GM18907 (cell line): ENCODE data around the gene ELFN2.

ENCODE experiments used
- ATAC-seq: cut with Tn5 transposase; IDR thresholded peaks from one replicate; pipeline ENCODE4 v1.9.1; 2021; ENCODE audit warnings: mild to moderate bottlenecking, moderate library complexity; ENCODE audit not compliant: unreplicated experiment

Gene ELFN2

DNA sequence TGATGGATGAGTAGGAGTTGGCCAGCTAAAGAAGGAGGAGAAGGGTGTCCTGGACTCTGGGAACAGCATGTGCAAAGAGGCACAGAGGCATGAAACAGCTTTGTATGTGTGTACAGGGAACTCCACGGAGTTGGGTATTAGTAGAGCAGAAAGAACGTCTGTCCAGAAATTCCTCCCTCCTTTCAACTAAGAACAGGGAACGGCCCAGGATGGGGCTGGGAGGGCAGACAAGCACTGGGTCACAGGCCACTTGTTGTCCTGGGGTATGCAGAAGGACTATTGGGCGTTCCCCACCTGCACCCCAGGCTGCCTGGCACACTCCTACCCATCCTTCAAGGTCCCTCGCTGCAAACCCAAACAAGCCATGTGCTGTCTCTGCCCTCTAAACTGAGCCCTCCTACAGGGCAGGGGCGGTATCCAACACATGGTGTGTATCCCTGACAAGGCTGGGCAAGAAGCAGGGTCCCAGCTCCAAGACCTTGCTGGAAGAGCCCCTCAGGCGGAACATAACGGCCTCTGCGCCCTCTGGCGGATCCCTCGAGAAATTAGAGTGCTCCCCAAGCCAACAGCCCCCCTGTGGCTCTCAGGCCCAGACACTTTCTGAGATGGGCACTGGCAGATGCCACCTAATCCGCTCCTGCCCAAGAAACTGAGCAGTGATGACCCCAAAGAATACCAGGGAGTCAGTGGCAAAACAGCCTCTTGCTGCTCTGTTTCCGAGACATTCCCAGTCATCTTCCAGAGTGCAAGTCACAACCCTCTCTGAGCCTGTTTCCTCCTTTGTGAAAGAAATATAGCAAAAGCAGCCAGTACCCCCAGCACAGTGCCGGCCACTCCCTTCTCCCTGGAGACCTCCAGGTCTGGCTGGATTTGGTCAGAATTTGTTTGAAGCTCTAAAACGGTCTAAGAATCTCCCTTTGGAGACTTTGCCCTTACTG lies 1.6 kb upstream of the ELFN2 start:
- no peak for ATAC-seq

DNA sequence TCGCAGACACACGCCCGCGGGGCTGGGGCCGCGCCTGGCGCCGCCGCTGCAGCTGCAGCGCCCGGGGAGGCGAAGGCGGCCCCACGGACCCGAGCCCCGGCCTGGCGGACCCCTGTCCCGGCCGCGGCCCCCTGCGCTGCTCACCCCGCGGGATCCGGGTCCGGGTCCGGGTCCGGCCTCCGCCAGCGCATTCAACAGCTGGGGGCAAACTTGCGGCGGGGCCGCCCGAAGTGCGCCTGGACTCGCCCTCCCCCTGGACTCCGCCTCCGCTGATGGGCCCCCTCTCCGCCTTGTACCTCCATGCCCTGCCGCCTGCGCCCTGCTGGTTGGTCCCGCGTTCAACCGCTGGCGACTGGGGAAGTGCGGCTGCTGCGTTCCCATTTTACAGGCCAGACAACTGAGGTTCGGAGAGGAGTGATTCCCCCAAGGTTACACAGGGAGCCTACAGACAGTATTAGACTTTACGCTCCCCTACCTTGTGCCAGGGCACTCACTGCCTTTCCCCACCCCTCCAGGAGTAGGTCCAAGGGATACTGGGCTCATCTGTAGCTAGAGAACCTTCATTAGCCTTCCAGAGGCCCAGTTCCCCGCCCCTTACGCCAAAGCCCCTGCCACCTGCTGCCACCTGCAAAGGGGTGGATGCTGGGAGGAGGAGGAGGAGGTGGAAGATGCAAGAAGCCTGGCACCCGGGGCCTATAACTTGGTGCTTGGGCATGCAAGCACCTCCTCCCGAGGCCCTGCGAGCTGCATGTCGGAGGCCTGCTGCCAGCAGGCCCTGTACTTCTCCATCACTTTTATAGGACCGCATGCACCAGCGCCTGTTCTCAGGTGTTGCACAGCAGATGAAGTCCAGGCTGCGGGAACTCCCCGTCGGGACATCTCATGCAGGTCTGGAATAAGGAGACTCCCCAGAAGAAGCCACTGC lies 694 bp upstream of the ELFN2 start:
- no peak for ATAC-seq

DNA sequence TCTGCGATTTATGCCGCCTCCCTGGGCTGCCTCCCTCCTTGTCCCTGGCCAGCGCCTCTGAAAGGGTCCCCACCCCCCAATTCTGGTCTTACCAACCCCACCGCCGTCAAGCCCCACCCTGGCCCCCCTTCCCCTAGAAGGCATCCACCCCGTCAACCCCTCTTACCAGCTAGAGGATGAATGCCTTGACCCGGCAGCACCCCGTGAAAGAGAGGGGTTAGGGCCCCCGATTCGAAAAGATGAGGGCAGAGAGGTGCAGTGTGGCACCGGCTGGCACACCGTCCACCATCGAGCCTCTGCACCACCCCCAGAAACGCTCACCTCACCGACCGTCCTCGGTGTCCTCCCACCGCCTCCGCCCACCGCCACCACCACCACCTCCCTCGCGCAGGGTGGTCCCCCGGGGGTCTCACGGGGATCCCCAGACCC lies 559 bp downstream of the ELFN2 start:
- no peak for ATAC-seq

DNA sequence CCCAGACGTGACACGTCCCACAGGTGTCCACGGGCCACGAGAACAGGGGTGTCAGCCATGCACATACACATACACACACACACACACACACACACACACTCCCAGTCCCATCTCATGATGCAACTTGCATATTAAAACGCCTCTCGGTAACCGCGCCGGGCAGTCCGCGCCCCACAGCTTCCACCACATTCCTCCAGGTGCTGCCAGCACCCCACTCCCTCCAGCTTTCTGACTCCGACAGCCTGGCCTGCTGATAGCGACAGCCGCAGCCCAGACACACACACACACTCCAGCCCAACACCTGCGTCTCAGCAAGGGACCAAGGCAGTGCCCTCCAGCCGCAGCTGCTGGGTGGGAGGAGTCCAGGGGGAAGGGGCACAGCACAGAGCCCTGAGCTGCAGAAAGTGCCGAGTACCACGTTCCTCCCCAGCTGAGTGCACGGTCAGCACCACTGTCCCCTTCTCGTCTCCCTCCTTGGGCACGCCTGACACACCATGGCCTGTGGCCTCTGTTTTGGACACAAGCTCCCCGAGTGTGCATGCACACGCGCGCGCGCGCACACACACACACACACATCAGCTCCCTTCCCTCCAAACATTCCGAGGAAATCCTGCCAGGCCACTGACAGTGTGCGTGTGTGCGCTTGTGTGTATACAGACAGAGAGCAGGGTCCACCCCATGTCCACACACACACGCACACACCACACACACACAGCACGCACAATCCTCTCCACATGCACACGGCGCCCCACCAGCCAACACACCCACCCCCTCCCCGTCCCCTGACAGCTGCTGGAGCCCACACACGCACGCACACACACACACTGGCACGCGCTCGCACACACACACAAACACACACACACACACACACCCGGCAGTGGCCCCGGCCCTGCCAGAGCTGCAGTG lies 1.2 kb downstream of the ELFN2 start:
- ATAC-seq, result no peak

DNA sequence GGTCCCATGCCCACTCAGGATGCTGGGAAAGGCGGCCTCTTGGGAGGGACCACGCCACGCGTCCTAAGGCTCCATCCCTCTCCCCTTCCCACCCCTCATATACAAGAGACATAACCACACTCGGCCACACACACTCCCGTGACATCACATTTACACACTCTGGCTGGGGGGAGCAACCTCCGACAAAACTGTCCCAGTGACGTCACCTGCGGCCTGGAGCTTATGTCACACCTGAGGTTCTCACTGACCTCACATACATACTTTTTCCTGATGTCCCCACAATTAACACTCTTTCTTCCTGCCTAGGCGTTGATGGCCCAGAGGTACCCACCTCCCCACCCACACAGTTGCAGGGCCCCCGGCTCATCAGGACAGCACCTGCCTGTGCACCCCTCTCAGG lies 1.9 kb downstream of the ELFN2 start:
- no peak for ATAC-seq

DNA sequence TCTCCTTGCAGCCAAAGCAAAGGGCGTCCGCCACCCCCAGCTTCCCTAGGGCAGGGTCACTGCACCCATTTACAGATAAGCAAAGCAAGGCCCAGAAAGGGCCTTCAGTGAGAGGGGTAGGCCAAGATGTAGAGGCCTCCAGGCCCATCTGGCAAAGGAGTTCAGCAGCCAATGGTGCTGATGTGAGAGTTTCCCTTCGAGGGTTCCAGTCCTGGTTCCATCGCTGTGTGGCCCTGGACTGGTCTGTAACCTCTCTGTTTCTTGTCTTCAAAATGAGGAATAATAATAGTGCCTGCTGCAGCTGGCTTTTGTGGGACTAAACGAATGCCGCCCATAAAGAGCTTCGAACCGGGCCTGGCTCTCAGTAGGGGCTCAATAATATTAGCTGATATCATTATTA lies 4.0 kb downstream of the ELFN2 start:
- no peak for ATAC-seq

DNA sequence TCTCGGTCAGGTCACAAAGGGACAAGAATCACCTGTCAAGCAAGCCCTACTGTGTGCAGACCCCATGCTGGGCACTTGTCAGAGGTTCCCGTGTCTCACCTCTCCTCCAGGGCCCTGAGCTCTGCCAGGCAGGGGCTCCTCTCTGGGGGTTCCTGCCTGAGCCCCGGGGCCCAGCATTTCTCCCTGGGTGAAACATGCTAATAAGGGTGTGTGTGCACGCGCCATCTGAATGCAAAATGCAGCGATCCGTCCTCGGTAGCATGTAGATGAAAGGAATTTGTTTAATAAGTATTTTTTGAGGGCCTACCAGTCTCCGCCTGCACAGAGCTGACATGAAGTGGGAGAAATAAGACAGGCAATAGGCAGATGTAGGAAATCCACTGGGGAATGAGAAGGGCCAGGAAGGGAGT lies 5.8 kb downstream of the ELFN2 start:
- no peak for ATAC-seq

DNA sequence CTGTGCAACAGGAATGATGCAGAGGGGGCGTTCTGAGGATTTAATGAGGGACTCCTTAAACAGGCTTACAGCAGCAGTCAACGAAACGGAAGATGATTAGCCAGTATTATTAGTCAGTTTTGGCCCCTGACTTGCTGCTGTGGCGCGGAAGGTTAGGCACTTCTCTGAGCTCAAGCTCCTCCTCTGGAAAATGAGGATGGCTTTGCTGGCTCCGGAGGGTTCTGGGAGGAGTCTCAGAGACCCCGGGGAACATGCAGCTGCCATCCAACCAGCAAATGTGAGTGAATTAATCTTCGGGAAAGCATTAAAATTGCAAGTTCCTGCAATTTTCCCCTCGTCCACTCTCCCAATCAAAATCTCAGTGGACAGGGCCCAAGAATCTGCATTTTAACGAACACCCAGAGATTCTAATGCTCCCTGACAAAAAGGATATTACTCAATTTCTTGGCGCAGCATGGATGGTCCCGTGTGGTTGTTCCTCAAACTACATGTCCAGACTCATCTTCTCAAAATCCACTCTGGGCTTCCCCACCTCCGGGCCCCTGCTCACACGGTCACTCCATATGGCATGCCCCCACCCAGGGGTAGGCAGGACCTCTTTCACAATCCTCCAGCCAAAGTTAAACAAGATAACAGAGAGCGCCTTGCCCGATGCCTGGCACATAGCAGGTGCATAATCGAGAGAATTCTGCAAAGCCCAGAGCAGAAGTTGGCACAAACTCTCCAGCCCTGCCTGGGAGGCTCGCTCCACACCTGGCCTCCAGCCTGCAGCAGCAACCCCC lies 6.4 kb downstream of the ELFN2 start:
- no peak for ATAC-seq

DNA sequence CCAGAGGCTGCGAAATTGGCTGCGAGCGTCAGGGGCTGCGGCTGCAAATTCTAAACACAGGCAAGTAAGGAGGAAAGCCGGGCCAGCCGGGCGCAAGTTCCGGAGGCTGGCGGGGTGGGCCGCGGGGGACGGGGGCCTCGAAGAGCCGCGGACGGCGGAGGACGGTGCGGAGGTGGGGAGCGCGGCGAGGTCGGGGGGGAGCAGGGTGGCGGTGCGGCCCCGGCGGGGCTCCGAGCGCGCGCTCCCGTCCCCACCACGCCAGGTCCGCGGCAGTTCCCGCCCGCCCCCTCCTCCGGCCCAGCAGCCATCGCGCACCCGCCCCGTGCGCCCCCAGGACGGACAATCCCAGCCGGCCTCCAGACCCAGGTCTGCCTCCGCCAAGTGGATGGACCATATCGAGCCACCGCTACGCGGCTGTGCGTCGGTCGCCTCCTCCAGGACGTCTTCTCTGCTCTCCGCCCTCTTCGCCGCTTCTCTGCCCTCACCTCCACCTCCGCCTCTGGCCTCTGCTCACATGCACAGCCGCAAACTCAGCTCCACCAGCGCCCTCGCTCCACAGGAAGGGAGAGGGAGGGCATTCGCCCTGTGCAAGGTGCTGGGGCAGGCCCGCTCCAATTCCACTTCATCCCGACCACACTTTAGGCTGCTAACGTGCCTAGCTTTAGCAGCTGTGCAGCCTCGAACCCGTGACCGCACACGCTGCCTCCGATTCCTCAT lies 7.2 kb downstream of the ELFN2 start:
- ATAC-seq, result no peak

DNA sequence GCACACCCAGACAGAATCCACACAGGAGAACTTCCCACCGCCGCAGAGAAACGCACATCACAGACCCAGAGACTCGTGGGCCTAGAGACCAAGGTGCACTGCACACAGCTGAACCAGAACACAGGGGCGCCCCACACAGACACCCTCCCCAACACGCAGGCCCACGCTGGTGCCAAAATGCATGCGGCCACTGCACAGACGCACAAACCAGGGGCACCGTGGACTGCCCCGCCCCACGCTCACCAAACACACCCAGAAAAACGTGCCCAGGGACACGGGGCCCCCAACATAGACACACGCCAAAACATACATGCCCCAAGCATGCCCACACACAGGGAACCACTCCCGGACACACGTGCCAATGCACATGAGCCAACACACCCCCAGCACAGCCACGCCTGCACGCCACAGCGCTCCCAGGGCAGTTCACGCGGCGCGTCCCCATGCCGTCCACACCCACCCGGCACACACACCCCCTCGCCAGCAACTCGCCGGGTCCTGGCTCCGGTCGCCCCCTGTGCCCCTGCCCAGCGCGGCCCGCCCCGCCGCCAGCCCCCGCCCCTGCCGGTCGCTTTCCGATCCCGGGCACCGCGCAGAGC lies 7.8 kb downstream of the ELFN2 start:
- ATAC-seq, result no peak

DNA sequence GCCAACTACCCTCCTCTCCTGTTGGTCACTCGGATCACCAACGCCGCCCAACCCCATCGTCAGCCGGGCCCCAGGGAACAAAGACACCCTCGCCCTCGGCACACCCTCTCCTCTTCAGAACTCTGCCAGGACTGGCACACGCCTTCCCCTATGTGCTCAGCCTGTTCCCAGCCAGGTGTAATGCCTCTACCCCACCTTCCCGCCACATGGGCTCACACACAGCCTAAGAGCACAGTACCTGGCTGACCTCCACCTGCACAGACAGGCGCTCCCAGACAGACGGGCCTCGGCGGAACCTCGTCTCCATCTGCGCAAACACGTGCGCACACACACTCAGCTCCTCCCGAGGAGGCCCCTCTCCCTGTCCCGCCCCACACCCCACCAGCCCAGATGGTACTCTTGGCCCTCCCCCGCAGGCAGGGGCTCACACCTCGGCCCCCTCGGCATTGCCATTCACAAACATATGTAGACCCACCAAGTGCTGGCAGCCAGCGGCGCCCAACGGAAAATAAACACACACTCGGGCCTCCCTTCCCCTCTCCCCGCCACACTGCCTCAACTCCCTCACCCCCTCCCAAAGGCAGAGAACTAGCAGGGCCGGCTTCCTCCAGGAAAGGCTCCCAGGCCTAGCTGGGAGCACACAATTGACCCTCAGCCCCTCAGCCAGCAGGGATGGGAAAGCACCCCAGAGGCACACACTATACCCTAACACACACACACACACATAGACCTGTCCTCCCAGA lies 8.5 kb downstream of the ELFN2 start:
- no peak for ATAC-seq

DNA sequence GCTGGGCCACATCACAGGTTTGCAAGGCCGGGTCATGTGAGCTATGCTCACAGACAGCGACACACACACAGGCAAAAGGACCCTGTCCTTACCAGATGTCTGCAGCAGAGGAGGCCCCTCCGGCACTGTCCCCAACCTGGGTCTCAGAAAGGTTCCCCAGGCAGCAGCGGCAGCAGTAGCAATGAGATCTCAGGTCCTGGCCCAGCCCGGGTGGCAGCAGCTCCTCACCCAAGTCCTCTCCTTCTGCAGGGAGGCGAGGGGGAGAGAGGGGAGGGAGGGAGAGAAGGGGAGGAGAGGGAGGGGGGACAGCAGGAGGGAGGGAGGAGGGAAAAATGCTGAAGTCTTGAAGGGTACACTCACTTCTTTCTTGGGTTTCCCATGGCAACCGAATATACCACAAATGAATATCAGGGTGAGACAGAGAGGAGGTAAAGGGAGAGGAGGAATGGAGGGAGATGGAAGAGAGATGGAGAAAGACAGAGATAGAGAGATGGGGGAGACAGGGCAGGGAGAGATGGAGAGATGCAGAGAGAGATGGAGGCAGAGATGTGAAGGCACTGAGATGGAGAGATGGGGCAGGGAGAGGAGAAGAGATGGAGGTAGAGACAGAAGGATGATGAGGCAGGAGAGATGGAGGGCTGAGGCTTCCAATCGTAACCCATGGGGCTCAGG lies 9.5 kb downstream of the ELFN2 start:
- no peak for ATAC-seq

DNA sequence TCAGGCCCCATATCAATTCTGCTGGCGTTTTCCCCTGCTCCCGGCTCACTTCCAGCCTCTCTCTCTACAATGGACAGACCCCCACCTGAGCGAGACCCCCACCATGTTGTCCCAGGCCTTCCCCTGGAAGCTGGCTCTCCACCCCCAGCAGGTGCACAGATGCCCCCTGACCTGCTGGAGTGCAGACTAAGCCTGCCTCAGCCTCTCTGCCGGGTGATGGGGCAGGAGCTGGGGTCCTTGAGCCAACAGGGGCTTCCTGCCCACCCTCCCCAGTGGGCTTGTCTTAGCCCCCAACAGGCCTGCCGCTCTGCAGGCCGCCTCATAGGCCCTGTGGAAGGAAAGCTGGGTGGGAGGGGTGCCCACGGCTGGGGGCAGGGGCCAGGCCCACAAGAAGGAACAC lies 10.0 kb downstream of the ELFN2 start:
- ATAC-seq, result no peak

DNA sequence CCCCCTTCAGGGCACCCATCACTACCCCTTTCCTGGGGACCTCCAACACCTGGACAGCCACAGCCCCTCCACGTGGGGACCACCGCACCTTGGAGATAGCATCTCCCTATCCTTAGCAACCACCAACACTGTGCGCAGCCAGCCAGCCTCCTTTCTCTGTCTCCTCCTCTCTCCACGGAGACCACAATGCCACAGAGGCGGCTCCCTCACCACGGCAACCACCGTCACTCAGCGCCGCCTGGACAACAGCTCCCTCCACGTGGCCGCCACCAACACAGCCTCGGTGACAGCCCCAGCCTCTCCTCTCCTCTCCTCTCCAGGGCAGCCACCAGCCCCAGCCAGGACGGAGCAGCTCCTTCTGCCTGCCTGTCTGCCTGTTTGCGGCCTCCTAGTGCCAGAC lies 10.5 kb downstream of the ELFN2 start:
- ATAC-seq, result no peak

DNA sequence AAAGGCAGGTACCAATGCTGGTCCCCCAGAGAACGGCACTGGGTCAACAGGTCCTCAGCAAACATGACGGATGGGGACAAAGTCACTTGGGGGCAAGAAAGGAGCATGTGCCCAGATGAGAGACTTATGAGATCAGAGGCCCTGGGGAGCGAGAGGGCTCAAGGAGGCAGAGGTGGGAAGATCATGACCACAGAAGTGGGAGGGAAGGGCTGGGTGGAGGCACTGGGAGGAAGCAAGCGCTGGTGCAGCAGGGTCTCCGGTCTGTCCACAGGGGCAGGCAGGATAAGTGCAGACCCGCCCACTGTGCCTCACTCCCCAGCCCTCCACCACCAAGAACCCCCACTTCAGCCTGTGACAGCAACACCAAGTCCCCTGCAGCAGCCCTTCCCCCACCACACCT lies 10.9 kb downstream of the ELFN2 start:
- ATAC-seq, result no peak

DNA sequence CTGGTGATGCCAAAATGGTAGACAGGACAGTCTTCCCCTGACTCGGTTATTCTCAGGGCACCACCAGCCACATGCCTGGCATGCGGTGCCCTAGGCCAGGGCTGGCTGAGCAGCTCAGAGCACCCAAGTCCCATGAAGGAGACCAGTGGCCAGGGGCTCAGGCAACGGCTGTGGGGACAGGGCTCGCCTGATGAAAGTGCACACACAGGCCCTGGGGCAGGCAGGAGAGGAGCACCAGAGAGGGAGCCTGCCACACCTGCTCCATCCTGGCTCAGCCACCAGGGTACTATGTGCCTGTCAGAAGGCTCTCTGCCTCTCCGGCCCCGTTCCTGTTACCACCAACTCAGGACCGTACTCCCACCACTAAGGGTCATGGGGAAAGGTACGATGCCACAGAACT lies 12.1 kb downstream of the ELFN2 start:
- no peak for ATAC-seq

DNA sequence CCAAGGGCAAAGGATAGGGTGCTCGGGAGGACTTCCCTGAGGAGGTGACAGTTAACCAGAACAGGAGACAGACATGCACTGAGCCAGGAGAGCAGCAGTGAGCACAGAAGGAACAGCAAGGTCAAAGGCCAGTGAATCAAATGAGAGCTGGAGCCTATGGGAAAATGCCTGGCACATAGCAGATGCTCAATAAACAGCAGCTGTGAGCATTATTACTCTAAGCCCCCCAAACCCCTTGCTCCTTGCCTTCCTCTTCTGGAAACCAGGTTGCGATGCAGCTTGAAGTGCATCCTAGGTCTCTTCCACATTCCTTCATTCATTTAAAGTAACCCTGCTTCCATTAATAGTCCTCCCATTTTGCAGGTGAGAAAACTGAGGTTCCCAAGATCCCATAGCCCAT lies 13.0 kb downstream of the ELFN2 start:
- no peak for ATAC-seq

DNA sequence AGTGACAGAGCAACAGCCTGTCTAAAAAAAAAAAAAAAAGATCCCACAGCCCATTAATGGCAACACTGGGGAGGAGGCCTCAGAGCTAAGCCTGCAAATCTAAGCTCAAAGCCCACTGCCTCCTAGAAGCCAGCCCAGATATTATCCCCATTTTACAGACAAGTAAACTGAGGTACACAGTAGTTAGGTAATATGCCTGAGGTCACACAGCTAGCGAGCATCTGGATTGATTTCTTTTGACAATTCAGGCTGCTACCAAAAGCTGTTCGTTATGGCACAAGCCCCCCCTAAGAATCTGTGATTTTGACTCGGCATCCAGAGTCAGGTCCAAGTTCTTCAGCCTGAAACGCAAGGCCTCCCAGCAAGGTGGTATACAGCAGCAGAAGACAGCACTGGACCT lies 13.7 kb downstream of the ELFN2 start:
- no peak for ATAC-seq
